GM18502 (cell line): ENCODE measurements around the gene TMEM44.

Experiments
- ATAC-seq: cut with Tn5 transposase; IDR thresholded peaks from one replicate; pipeline ENCODE4 v1.9.1; 2021; ENCODE audit warnings: mild to moderate bottlenecking; ENCODE audit not compliant: unreplicated experiment, poor library complexity

TMEM44 gene

GRCh38 chr3:194585880-194586281 is 47.3 kb downstream of the TMEM44 start:
- ATAC-seq: no peak

GRCh38 chr3:194584866-194585265 is 48.4 kb downstream of the TMEM44 start:
- ATAC-seq: no peak

GRCh38 chr3:194584320-194584776 is 48.9 kb downstream of the TMEM44 start:
- ATAC-seq: no peak

- no peak for ATAC-seq
Measured at GRCh38 chr3:194582196-194582905, 50.9 kb downstream of the TMEM44 start.

- ATAC-seq: no peak
Measured at GRCh38 chr3:194579091-194579606, 54.1 kb downstream of the TMEM44 start.

GRCh38 chr3:194577986-194578905 is 55.0 kb downstream of the TMEM44 start:
- no peak for ATAC-seq

GRCh38 chr3:194575484-194576210 is 57.6 kb downstream of the TMEM44 start:
- ATAC-seq: no peak

- no peak for ATAC-seq
Measured at GRCh38 chr3:194574639-194575483, 58.4 kb downstream of the TMEM44 start.

- peak; percentile 84 for ATAC-seq
Measured at GRCh38 chr3:194573680-194574437, 59.4 kb downstream of the TMEM44 start.

- ATAC-seq: no peak
Measured at GRCh38 chr3:194572944-194573491, 60.2 kb downstream of the TMEM44 start.

GRCh38 chr3:194572143-194572789 is 61.0 kb downstream of the TMEM44 start:
- ATAC-seq: no peak

GRCh38 chr3:194571491-194572142 is 61.6 kb downstream of the TMEM44 start:
- ATAC-seq: no peak

GRCh38 chr3:194570898-194571297 is 62.3 kb downstream of the TMEM44 start:
- no peak for ATAC-seq

GRCh38 chr3:194570235-194570634 is 63.0 kb downstream of the TMEM44 start:
- no peak for ATAC-seq

- no peak for ATAC-seq
Measured at GRCh38 chr3:194569252-194569651, 64.0 kb downstream of the TMEM44 start.

GRCh38 chr3:194565597-194566190 is 67.5 kb downstream of the TMEM44 start:
- no peak for ATAC-seq

- ATAC-seq: no peak
Measured at GRCh38 chr3:194562986-194563385, 70.2 kb downstream of the TMEM44 start.
